ENCODE measurements around the gene MAP1S. TPM values are rescaled to one million over a fixed set of nuclear protein-coding genes. Genes with fewer than 3 reads are reported as not detected.

The MAP1S gene
- total RNA-seq, 1 donor from 2014 or later = 25.1 TPM

DNA sequence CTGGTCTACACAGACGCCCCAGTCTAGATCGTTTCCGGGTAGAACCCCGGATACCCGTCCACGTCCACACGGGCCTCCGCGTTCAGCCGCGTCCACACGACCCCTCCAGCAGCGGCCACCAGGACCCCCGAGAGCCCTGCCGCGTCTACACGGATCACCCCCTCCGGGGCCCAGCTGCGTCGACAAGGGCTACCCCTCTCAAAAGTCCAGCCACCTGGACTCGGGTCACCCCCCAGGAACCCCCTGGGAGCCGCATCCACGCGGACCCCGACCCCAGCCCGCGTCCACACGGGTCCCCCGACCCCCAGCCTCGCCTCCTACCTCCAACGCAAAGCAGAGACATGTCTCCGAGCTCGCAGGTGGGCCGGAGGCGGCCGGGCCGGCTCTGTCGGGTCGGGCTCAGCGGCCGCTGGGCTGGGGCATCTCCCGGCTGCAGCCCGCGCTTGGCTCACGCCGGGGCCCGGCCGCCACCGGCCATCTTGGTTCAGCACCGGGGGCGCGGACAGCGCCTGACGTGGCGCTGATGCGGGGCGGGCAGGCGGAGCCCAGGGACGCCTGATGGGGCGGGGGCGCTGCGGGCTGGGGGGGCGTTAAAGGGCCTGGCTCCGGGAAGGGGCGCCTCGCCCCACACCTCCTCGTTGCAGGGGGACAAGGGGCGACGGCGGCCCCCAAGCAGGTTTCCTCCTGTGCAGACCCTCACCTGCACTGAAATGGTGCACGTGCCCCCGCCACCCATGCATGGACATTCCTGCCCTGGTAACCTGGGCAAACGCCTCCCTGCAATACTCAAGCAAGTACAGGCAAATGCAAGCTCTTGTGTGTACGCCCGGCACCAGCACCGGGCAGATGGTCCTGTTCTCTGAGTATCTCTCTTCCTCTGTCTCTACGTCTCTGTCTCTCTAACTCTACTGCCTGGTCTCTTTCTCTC, 31.2 kb upstream of the MAP1S start, which contains the start of gene UNC13A:
UNC13A (minus strand) TSS at position 498 of the 928 bp plus-strand sequence; CDS start at position 343, 155 bp downstream.
- intact Hi-C loops (cut with DNase I) = no loop called here
- DNase-seq (peak; percentile 63), ATAC-seq (ENCODE audit: poor library complexity) (peak; percentile 84)

DNA sequence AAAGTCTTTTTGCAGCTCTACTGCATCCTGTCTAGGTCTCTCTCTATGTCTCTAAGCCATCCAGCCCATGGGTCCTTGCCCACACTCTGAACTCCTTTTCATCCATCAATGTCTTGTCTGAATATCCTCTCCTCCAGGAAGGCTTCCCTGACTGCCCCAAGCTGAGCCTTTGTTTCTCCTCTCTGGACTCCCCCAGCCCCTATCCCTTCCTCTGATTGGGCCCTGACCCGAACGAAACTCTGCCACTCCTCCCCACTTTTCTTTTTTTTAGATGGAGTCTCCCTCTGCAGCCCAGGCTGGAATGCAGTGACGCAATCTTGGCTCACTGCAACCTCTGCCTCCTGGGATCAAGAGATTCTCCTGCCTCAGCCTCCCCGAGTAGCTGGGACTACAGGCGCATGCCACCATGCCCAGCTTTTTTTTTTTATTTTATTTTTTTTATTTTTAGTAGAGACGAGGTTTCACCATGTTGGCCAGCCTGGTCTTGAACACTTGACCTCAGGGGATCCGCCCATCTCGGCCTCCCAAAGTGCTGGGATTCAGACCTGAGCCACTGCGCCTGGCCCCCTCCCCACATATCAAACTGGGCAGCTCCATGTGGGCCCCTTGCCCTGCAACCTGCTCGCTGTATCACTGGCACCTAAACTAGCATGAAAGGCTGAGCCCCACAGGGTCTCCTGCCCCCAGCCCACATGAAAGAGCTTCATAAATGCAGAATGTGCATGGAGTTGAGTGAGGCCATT, 30.3 kb upstream of the MAP1S start:
- intact Hi-C loops (cut with DNase I) = no loop called here
- no peak for ATAC-seq (ENCODE audit: poor library complexity)

DNA sequence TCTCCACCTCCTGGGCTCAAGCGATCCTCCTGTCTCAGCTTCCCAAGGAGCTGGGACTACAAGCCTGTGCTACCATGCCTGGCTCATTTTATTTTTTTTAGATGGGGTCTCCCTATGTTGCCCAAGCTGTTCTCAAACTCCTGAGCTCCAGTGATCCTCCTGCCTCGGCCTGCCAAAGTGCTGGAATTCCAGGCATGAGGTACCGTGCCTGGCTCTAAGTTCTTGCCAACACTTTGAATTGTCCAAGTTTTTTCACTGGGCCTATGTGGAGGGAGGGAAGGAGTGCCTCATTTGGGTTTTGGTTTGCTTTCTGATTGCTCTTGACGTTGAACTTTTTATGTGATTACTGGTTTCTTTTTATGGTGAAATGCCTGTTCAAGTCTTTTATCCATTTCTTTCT, 26.7 kb upstream of the MAP1S start:
- intact Hi-C loops (cut with DNase I) = no loop called here
- DNase-seq (no peak), ATAC-seq (ENCODE audit: poor library complexity) (no peak)

More for the DNA sequence above, 30.3 kb upstream of the MAP1S start:
- no peak for DNase-seq

DNA sequence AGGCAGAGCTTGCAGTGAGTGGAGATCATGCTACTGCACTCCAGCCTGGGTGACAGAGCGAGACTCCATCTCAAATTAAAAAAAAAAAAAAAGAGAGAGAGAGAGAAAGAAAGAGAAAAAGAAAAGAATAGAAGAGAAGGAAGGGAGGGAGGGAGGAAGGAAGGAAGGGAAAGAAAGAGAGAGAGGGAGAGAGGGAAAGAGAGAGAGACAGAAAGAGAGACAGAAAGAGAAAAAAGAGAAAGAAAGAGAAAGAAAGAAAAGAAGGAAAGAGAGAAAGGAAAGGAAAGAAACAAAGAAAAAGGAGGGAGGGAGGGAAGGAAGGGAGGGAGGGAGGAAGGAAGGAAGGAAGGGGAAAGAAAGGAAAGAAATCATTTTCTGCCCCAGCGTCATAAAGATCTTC, 24.1 kb upstream of the MAP1S start:
- no peak for DNase-seq
- ATAC-seq (ENCODE audit: poor library complexity) = no peak

DNA sequence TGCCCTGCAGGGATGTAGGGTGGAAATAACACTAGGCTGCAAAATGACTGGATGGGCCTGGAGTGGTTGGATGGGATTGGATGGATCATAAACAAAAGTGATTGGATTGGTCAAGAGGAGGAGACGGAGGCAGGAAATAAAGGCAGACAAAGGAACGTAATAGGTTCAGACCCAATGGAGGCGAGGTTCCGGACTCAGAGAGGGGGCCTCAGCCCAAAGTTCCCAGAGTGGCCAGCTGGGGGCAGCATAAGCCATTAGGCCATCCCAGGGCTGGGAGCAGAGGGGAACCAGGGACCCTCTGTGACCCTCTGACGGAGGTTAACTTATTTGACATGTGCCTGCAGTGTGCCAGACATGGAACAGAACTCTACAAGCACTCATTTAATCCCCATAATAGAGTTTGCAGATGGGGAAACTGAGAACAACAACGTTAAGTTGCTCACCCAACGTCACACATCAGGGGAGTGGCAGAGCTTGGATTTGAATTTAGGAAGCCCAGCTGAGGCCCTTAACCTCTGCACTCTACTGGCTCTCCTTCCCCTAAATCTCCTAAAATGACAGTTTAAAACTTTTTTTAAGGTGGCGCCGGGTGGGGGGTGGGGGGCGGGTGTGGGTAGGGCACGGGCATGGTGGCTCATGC, 15.3 kb upstream of the MAP1S start:
- ATAC-seq (ENCODE audit: poor library complexity) (no peak), DNase-seq (peak; percentile 79)
- intact Hi-C loops (cut with DNase I) = loop anchor here (5.0 kb wide), 1 partner anchor 63 kb away; no protein-coding TSS in a partner anchor

More for the DNA sequence above, 24.1 kb upstream of the MAP1S start:
- intact Hi-C loops (cut with DNase I) = no loop called here

DNA sequence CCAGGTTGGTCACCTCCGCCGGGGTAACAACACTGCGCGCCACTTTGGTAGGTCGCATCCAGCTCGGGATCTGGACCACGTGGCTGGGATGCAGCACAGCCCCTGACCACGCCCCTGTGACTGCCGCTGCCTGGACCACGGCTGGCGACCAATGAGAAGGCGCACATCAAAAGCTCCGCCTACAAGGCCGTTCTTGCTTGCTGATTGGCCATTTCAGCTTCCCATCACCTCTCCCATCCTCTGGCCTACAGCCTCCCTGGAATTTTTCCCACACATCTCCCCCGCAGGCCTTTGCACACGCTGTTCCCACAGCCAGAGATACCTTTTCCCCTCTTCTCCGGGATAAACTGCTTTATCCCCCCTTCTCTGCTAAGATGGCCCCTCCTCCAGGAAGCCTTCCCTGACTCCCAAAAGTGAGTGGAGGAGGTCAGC, 12.5 kb upstream of the MAP1S start:
- intact Hi-C loops (cut with DNase I) = loop anchor here (5.0 kb wide), 1 partner anchor 51 kb away; no protein-coding TSS in a partner anchor
- ATAC-seq (ENCODE audit: poor library complexity) = no peak
- DNase-seq = no peak

DNA sequence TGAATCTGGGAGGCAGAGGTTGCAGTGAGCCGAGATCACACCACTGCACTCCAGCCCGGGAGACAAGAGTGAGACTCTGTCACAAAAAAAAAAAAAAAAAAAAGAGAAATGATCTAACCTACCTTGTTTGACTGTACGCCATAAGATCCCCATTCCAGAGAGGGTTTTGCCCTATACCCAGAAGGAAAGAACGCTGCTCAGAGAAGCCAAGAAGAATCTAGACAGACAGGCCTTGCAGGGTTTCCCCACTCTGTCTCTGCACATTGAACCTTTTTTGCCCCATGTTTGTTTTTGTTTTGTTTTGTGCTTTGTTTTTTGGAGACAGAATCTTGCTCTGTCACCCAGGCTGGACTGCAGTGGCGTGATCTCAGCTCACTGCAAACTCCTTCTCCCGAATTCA, 7.4 kb upstream of the MAP1S start:
- no peak for DNase-seq
- intact Hi-C loops (cut with DNase I) = loop anchor here (10.0 kb wide), 1 partner anchor 143 kb away; the partner anchor contains the start of gene RPL18A

DNA sequence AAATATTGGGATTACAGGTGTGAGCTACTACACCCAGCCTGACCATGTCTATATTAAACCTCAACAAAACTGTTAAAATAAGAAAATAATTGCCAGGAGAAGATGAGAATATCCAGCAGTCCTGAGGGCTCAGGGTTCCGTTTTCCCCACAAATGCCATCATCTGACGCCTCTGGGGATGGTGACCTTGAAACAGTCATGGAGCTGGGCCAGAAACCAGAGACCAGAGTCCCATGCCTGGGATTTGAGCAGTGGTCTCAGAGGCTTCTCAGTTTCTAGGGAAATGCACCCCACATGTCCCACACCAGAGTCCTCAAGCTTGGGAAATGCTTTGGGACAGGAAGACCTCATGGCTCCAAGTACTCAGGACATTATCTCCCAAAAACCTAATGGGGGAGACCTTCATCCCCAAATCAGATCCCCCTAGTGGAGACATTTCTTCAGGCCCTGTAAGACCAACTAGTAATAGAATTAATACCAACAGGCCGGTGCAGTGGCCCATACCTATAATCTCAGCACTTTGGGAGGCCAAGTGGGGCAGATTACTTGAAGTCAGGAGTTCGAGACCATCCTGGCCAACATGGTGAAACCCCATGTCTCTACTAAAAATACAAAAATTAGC, 2.9 kb upstream of the MAP1S start:
- intact Hi-C loops (cut with DNase I) = loop anchor here (10.0 kb wide), 1 partner anchor 138 kb away; the partner anchor contains the start of gene RPL18A
- ATAC-seq (ENCODE audit: poor library complexity) (no peak), DNase-seq (no peak)

More for the DNA sequence above, 7.4 kb upstream of the MAP1S start:
- ATAC-seq (ENCODE audit: poor library complexity) = no peak

DNA sequence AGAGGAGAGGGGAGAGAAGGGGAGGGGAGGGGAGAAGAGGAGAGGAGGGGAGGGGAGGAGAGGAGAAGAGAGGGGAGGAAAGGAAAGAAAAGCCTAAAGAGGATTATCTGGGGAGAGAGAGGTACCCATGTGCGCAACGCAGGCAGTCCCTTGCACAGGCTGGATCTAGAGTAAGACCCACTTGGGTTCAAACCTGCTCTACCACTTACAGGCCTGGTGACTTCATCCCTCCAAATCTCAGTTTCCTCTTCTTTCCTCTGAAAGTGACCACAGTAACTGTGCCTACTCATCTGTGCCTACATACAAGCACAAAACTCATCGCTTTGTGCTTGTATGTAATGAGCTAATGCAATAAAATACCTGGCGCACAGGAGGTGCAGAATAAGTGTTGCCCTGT, 732 bp upstream of the MAP1S start:
- no peak for ATAC-seq (ENCODE audit: poor library complexity)
- intact Hi-C loops (cut with DNase I) = loop anchor here (10.0 kb wide), 1 partner anchor 136 kb away; the partner anchor contains the start of gene RPL18A
- no peak for DNase-seq

DNA sequence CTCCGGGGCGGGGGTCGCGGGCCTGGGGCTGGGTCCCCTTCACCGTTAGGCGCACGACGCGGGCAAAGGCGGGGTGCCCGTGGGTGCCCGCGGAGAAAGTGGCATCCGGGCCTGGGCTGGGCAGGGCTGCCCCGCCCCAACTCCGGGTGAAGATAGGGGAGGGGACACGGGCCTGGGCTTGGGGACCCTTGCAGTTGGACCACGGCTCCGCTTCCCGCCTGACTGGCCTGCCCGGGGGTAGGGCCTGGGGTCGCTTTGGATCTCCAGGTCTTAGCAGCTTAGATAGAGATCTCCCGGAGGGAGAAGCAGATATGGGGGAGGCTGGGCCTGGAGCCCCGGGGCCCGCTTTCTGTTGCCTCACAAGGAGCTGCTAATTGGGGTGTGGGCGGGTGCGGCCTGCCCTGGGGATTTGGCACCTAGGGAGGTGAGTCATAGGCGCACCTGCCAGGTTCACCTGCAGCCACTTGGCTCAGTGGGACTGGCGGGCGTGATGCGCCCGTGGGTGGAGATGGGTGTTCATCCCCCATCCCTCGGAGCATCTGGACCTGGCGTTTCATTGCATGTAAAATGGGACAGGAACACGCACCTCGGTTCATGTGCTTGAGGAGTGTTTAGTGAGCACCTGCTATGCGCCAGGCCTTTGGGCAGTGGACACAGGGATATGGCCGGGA, 585 bp downstream of the MAP1S start:
- intact Hi-C loops (cut with DNase I) = loop anchor here (10.0 kb wide), 1 partner anchor 135 kb away; the partner anchor contains the start of gene RPL18A
- ATAC-seq (ENCODE audit: poor library complexity) (no peak), DNase-seq (no peak)

DNA sequence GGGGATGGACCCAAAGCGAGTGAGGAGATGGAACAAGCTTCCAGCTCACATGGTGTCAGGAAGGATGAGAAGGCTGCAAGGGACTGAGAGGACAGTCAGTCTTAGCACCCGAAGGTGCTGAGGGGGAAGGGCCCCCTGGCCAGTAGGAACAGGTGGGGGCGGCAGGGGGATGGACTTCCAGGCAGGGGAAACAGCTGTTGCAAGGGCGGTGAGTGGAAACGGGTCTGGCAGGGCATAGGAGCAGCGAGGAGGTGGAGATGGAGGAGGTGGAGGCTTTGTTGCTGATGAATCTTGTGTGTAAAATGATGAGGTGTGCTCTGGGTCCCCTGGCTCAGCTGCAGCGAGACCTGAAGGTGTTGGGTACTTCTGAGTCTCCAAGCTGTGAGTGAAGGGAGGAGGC, 1.2 kb downstream of the MAP1S start:
- ATAC-seq (ENCODE audit: poor library complexity) (no peak), DNase-seq (no peak)
- intact Hi-C loops (cut with DNase I) = no loop called here

DNA sequence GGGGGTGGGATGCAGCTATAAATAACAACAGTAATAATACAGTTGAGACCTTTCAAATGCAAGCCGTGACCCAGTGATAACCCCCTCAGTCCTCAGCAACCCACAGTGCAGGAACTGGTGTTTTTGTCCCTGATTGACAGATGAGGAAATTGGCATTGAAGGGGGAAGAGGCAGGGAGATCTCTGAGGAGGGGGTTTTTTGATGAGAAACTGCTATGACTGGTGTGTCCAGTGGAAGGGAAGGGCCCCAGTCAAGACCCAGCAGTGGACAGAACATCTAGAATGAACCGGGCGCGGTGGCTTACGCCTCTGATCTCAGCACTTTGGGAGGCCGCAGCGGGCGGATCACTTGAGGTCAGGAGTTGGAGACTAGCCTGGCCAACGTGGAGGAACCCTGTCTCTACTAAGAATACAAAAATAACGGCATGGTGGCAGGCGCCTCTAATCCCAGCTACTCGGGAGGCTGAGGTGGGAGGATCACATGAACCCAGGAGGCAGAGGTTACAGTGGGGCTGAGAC, 1.9 kb downstream of the MAP1S start:
- intact Hi-C loops (cut with DNase I) = no loop called here
- DNase-seq (no peak), ATAC-seq (ENCODE audit: poor library complexity) (no peak)

DNA sequence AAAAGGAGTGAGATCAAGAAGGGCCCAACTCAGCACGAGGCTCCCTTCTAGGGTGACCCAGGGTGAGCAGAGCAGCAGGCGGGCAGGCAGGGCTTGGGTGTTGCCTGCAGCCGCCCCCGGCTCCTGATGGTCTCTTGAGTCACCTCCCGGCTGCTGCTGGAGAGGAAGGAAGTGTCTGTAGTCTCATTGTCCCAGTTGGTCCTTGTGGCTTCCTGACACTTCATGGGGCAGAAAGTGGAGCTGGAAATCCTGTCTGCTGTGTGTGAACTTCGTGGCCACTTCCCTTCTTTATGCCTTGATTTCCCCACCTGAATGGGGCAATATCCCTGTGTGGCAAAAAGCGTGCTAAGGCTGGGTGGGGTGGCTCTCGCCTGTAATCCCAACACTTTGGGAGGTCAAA, 2.5 kb downstream of the MAP1S start:
- peak; percentile 37 for ATAC-seq (ENCODE audit: poor library complexity)
- DNase-seq = peak; percentile 75
- intact Hi-C loops (cut with DNase I) = no loop called here

DNA sequence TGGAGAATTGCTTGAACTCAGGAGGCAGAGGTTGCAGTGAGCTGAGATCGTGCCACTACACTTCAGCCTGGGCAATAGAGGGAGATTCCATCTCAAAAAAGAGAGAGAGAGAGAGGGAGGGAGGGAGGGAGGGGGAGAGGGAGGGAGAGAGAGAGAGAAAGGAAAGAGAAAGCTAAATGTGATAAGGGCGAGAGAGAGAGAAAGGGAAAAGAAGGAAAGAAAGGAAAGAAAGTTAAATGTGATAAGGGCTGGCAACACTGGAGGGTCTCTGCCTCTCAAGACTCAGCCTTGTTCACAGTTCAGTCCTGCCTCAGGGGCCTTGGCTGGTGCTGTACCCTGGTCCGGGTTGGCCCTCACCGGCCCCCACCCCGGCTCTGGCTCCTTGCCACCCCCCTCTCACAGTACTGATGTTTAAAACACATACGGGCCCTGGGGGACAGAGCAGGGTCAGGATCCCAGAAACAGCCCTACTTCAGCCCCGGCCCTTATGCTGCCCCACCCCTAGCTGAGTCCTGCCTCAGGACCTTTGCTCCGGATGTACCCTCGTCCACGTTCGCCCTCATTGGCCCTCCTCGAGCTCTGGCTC, 3.5 kb downstream of the MAP1S start:
- DNase-seq (no peak), ATAC-seq (ENCODE audit: poor library complexity) (no peak)
- intact Hi-C loops (cut with DNase I) = no loop called here

DNA sequence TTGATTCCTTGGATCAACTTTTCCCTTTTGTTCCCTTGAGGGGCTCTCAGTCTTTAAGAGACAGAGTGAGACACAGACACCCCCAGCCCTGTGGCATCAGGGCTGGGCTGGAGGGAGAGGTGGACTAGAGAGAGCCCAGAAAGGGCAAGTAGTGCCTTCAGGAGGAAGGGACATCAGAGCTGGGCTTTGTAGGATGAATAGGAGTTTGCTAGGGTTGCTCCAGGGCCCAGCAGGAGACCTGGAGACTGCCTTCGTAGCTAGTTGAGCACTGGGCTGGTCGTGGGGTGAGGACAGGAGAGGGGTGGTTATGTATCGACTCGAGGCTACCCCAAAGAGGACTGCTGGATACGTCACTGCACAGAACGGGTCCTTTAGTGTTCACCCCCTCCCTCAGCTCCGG, 5.4 kb downstream of the MAP1S start:
- ATAC-seq (ENCODE audit: poor library complexity) (no peak), DNase-seq (no peak)
- intact Hi-C loops (cut with DNase I) = no loop called here

DNA sequence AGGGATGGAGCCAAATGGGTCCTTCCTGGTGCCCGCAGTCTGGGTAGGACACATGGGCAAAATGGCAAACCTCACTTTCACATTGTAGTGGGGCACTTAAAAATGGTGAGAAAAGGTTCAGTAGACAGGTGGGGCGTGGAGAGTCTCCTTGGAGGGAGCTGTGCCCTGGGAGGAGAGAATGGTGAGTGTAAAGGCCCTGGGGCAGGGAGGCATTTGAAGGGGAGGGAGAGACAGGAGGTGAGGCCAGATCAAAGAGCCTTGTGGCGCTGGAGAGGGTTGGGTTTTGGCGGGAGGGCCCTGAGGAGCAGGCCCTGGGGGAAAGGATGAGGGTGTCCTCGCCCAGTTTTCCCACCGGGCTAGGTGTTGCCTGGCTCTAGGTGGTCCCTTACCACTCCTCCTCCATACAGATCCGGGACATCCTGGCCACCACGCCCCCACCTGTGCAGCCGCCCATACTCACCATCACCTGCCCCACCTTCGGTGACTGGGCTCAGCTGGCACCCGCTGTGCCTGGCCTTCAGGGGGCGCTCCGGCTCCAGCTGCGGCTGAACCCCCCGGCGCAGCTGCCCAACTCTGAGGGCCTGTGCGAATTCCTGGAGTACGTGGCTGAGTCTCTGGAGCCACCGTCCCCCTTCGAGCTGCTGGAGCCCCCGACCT, 6.3 kb downstream of the MAP1S start:
- ATAC-seq (ENCODE audit: poor library complexity) (no peak), DNase-seq (no peak)
- intact Hi-C loops (cut with DNase I) = no loop called here
